GM21723 (cell line): ENCODE results near the gene CDH4.

ENCODE experiments used
- ATAC-seq: cut with Tn5 transposase; IDR thresholded peaks from one replicate; pipeline ENCODE4 v1.9.1; 2021; ENCODE audit warnings: mild to moderate bottlenecking, moderate library complexity; ENCODE audit not compliant: unreplicated experiment

CDH4 gene

GRCh38 chr20:61753987-61754956, 502.2 kb downstream of the CDH4 start:
- no peak for ATAC-seq

DNA sequence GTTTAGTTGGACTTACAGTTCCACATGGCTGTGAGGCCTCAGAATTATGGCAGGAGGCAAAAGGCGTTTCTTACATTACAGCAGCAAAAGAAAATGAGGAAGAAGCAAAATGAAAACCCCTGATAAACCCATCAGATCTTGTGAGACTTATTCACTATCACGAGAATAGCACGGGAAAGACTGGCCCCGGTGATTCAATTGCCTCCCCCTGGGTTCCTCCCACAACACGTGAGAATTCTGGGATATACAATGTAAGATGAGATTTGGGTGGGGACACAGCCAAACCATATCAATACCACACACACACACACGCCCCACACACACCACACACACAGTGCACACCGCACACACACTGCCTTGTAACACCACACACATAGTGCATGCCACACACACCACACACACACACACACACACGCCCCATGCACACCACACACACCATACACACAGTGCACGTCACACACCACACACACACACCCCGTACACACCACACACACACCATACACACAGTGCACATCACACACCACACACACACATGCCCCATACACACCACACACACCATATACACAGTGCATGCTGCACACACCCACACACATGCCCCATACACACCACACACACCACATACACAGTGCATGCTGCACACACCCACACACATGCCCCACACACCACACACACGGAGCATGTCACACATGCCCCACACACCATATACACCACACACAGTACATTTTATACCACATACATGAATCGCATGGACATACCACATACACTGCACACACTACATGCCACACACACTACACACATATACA, 503.1 kb downstream of the CDH4 start:
- no peak for ATAC-seq

DNA sequence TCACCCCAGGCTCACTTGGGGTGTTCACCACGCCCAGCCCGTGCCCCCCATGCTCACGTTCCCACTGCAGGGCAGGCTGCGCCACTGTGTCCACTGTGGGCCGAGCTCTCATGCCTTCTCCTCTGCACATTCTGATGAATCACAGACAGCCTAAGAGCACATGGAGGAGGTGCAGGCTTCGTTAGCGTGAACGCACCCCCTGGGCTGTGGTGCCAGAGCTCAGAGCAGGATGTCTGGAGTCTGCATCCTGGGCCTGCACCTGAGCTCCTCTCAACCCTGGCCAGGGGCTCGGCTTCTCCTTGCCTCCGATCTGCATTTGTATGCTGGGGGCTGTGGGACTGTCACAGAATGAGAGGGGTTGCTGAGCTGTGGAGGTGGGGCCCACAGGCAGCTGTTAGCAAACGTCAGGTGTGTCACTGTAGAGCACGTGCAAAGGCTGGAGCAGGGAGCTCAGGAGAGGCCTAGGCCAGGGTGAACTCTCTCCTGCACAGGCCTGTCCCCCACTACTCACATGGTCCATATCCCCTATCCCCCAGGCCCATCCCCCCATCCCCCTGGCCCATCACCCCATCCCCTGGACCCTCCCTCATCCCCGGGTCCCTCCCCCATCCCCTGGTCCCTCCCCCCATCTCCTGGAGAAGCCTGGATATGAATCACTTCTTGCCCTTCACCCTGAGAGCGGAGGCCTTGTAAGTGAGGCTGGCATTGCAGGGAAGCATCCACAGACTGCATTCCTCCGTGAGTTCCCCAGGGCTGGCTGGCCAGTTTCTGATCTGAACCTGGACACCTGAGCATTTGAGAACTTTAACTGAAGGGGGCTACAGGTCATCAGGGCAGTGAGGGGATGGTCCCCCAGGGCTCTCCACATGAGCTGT, 504.1 kb downstream of the CDH4 start:
- no peak for ATAC-seq

GRCh38 chr20:61756966-61757677, 505.1 kb downstream of the CDH4 start:
- ATAC-seq = no peak

GRCh38 chr20:61757678-61758563, 505.9 kb downstream of the CDH4 start:
- ATAC-seq = no peak

DNA sequence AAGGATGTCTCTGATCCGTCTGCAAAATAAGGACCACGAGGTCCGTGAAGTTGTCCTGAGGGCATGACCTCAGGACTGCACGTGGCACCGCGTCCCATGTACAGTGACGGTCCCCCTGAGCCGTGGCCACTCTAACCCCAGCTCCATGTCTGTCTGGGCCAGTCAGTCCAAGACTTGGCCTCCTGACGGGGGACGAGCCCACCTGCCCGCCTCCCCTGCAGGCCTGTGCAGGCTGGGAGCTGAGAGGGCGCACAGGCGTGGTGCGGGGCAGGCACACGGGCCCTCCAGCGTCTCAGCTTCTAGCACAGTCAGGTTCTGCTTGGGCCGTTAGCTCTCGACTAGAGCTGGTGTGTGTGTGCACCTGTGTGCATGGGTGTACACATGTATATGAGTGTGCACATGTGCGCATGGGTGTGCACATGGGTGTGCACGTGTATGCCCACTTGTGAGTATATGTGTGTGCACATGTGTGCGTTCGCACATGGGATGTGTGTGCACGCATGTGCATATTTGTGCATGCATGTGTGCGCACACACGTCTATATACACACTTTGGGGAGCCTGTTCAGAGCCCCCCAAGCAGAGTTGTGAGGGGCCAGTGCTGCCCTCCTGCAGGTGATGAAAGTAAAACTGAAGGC, 506.6 kb downstream of the CDH4 start:
- ATAC-seq = no peak

DNA sequence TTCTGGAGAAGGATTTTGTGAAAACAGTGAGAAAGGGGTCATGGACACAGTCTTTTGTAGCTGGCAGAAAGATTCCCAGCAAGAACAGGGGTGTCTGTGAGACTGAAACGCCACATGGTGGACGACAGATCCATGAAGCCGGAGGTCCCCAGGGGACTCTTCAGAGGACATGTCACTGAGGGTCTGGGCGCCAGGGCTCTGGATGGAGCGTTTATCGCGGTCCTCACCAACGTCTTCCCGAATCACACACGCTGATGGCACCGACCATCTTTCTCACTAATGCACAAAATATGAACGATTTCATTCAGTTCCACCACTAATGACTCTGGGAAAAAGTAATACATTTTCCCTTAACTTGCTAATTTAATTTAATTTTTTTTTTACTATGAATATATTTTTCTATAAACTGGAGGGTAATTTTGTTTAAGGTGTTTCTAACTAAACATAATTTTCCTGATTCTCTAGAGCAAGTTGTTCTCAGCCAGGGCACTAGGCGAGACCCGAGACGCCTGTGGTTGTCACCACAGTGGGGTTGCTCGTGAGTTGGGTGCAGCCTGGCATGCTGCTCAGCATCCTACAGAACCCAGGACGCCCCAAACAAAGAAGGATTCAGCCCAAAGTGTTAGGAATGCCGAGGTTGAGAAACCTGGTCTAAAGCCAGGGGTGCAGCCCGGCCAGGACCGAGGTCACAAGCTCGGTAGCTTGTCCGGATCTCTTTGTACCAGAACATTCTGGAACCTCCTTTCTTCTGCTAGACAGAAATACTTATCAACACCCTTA, 507.4 kb downstream of the CDH4 start:
- ATAC-seq = no peak

DNA sequence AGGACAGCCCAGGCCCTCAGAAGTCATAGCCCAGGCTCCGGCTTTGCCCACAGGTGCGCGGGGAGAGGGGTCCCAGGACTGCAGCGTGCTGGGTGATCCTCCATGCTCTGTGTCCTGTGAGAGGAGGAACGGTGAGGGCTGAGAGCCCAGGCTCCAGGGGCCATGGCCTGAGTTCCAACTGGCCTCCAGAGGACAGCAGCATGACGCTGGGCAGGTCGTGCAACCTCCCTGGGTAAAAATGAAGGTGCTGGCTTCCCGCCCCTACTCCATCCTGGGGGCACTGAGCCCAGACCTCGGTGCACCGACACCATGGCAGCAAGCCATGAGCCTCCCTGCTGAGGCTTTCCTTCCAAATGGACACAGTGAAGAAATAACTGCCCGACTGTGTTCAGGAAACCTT, 508.3 kb downstream of the CDH4 start:
- ATAC-seq = no peak

GRCh38 chr20:61760731-61761130, 508.7 kb downstream of the CDH4 start:
- no peak for ATAC-seq

- ATAC-seq = no peak
Measured at GRCh38 chr20:61761453-61762166, 509.5 kb downstream of the CDH4 start.

DNA sequence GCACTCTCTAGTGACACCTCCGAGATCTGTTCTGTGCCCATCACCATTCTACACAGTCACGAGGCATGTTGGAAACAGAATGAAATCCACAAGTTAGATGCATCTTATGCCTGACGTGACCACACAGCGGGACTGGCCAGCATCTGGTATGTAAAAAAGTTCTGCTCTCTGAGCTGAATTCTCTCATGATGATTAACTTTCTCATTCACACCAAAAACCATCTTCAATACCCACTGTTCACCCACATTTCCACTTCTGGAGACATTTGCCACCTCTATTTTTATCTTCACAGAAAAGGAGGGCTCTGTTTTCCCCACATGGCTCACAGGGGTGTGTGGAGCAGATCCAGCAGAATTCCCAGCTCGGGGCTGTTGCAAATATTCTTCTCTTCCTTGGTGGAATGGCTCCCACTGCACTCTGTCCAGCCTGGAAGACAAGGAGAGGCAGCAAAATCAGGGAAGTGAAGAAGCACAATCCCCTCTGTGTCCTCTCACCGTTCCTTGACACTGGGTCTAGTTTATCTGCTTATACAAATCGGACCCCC, 510.2 kb downstream of the CDH4 start:
- ATAC-seq = no peak

GRCh38 chr20:61762886-61763739, 511.1 kb downstream of the CDH4 start:
- ATAC-seq = no peak

GRCh38 chr20:61763740-61764400, 511.8 kb downstream of the CDH4 start:
- ATAC-seq = no peak

GRCh38 chr20:61764471-61765025, 512.5 kb downstream of the CDH4 start:
- ATAC-seq = no peak
